Posterior vena cava (tissue), 2 donors: Measurements from ENCODE around the gene TRPM8. TPM values are rescaled to one million over a fixed set of nuclear protein-coding genes. Genes with fewer than 3 reads are reported as not detected.
"Not testable (repeated sequence)": the region's sequence is repeated elsewhere in the genome, so short reads cannot be mapped to it uniquely, and the experiment has no call there.

Experiments
- DNase-seq: peaks from one replicate; pipeline ENCODE4 v3.0.0-alpha.2; 2020; ENCODE audit warnings: low spot score
- intact Hi-C, 2 donors: fragments of 100-400 bp; cut with DNase I; formaldehyde crosslinking; loops; one replicate each; pipeline versions ENCODE4 v1.14.1 to v1.14.2; 2022 to 2023
- total RNA-seq, 2 donors: library from RNA; stranded (reverse); fragmentation: NEBNext Ultra II Directional; extraction: Animal tissue kit (Norgen Biotek cat#: 25700); gene quantifications; one replicate each; pipeline ENCODE4 v1.2.1, GENCODE V29; 2021
- donor health status: DM: yes; HTN: yes; CAD: no.
- donor health status: DM: yes; HTN: yes; CAD: no.

Gene TRPM8
- total RNA-seq, 2 donors from 2014 or later = not detected

DNA sequence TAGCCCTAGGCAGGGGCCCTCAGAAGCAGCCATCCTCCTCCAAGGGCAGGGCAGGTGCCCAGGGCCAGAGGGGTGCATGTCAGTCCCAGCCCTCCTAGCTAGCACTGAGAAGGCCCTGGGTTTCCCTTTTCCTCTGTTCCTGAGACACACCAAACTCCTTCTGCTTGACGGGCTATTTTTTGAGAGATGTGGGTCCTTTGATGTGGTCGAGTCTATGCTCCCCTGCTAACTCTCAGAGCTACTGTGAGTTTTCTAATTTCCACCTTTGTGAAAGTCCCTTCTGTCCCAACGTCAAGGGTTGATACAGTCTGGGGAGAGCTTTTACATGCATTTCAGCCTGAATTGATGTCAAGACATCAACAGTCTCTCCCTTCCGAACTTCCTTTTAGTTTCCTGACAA is 51.4 kb downstream of the TRPM8 start:
- DNase-seq = no peak
- intact Hi-C loops = no loop called here

- intact Hi-C loops, DNase-seq: not testable (repeated sequence)
These were observed 55.3 kb downstream of the TRPM8 start for GRCh38 chr2:233972460-233972859.

- no peak for DNase-seq
- intact Hi-C loops = no loop called here
These were observed 55.9 kb downstream of the TRPM8 start for GRCh38 chr2:233972941-233973575.

- intact Hi-C loops = no loop called here
These were observed 56.6 kb downstream of the TRPM8 start for GRCh38 chr2:233973786-233974185.

DNA sequence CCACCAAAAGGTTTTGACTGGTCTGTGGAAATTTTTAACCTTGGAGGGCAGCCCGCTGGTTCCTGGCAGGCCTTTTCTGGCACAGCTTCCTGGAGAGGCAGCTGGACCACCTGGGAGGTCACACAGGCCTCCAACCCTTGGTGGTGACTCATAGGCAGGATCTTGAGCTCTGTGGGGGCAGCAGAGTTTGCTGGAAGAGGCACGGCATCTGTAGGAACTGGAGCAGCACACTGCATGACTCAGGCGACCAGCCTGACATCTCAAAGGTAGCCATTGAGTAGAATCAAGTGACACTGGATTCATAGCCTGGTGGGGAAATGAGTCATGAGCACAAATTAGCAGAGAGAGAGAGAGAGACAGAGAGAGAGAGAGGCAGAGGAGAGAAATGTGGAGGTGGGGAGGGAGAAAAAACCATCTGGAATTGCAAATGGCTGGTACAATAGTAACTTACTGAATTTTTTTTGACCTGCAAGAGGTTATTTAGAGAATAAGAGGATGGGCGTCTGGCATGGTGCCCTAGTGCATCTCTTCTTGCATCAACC is 57.4 kb downstream of the TRPM8 start:
- intact Hi-C loops = no loop called here
- DNase-seq = no peak

More at GRCh38 chr2:233973786-233974185, 56.6 kb downstream of the TRPM8 start:
- DNase-seq = no peak

DNA sequence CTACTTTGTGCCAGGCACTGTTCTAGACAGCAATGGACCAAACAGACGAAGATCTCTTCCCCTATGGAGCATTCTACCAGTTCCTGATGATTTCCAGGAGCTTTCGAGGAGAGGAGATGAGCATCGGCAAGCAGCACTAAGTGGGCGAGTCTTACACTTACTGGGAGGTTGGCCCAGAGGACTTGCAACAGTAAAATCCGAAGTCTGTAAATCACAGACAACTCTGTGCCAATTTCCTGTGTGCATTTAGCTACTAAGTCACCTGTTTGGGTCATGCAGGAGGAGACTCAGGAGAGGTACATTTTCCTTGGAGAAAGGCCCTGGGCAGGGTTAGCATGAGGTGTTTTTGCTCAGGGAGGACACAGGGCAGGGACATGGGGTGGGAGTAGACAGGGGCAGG is 58.9 kb downstream of the TRPM8 start:
- intact Hi-C loops = no loop called here
- no peak for DNase-seq

DNA sequence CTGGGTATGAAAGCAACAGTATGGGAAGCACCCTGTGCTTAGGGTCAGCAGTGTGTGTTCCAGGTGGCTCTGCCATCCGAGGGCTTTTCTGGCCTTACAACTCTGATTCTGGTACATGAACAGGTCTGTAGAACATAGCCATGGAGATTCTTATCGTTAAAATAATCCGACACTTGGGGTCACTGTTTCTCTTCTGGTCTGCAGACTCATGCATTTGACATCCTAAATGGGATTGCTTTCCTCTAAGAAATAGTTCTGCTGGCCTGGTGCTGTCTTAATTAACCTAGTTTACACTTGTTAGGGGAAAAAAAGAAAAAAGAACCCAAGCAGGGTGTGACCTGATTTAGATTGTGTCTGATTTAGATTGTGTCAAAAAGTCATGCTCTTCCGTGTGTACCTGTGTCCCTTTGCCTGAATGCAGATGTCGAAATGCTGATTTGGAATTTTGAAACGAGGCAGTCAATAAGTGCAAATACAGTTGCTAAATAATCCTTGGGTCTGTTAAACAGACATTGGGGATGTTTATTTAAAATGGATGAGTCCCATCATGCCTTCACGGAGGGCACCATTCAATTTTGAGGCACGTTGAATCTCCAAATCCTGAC is 59.6 kb downstream of the TRPM8 start:
- intact Hi-C loops = no loop called here
- no peak for DNase-seq

DNA sequence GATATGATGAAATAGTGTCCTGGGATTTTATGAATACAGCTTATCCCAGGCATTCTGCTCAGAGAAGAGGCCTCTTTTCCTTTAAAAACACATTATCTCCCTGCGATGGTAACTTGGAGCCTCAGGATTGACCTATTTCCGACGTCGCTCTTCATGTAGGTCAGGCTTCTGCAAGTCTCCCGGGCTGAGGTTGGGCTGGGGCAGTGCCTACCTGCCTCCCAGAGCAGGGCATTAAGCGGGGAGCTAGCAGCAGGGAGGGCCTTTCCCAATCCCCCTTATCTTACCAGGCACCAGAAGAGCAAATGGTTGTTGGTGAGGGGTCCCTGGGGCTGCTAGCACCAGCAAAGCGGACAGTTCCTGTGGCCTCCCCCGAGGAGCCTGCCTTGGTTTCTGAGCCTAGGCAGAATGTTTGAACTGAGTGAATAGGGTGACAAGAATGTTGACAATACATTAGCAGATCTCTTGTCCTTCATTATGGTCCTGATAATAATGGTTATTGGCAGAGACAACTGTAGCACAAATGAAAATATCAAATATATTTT is 60.2 kb downstream of the TRPM8 start:
- no peak for DNase-seq
- intact Hi-C loops = no loop called here

DNA sequence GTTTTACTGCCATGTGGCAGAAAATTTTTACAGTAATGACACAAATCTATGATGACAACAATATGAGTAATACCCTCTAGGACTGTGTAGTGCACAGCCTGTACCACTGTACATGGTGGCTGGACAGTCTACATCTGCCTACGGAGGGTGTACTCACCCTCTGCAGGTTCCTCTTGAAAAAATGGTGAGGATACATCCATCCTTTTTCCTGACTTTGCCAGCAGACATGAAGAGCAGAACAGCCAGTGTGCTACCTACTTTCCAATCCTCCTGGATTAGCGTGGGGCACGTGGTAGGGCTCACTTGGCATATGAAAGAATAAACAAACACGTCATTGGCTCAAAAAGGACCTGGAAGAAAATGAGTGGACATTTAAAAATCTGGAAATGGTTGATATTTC is 62.6 kb downstream of the TRPM8 start:
- DNase-seq = no peak
- intact Hi-C loops = no loop called here

- DNase-seq = no peak
- intact Hi-C loops = no loop called here
These were observed 63.9 kb downstream of the TRPM8 start for GRCh38 chr2:233980955-233981561.

GRCh38 chr2:233981574-233982420 is 64.6 kb downstream of the TRPM8 start:
- intact Hi-C loops = no loop called here
- DNase-seq = no peak

DNA sequence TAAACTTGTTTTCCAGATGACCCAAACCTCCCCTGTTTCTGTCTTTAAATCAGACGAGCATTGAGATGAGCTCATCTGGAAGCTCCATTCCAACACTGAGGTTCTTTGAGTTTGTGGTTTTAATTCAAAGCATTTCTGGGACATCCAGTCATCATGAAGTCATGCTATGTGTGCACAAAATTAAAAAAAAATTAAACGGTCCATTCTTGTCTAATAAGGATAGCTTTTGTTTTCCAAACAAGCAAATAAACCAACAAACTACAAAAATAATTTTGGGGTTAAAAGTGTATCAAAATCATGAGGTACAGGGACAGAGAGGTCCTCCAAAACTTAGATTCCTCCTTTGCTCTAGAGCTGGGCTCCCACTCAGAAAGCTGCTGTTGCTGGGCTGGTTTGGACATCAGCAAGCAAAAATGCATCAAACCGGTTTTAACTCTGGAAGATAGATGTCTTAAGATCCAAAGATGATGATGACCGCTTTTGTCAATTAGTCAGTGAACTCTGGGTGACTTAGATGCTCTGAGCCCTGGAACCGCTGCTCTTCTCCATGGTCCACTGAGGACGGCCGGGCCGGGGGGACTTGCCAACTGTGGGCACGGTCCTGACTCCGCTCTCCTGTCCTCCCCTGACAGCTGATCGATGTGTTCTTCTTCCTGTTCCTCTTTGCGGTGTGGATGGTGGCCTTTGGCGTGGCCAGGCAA is 65.4 kb downstream of the TRPM8 start:
- intact Hi-C loops = no loop called here
- DNase-seq = no peak

GRCh38 chr2:233983445-233983844 is 66.3 kb downstream of the TRPM8 start:
- DNase-seq = no peak
- intact Hi-C loops = no loop called here

GRCh38 chr2:233988581-233988980 is 71.4 kb downstream of the TRPM8 start:
- intact Hi-C loops = no loop called here
- no peak for DNase-seq

GRCh38 chr2:233989221-233989858 is 72.2 kb downstream of the TRPM8 start:
- intact Hi-C loops = no loop called here
- no peak for DNase-seq

DNA sequence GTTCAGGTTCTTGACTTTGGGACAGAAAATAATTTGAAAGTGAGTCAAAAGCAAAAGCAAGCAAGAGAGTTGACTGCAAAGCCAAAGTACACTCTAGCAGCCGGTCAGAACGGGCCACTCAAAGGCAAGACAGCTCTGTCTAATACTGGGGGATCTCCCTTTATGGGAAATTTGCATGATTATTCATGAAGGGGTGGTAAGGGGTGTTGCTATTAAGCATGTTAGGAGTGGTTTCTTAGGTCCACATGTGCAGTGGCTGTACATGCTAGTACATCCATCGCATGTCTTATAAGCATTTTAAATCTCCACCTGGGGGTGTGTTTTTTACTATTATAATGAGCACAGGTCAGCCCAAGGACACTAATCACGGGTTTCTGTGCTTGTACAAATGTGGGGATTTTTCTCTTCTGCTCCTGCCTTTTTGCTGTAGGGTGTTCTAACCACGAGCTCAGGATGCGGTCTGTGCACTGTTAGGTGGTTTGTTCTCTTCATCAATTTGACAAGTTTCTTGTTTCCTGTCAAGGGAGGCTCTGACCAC is 73.2 kb downstream of the TRPM8 start:
- no peak for DNase-seq
- intact Hi-C loops = no loop called here

DNA sequence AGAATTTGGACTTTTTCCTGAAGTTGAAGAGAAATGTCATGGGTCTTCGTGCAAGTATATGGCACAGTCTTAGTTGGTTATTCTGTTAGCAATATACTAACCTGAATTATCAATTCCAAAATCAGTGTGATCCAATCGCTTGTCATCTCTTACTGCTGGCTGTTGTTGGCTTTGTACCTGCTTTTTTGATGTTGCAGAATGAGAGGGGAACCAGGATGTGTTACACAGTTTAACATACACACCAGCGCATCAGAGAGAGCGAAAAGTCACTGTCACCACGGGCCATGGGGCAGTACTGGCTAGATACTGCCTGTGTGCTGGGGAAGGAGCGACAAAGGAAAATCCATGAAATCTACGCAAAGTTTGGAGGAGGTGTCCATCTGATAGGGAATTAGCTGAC is 74.0 kb downstream of the TRPM8 start:
- DNase-seq = no peak
- intact Hi-C loops = no loop called here

DNA sequence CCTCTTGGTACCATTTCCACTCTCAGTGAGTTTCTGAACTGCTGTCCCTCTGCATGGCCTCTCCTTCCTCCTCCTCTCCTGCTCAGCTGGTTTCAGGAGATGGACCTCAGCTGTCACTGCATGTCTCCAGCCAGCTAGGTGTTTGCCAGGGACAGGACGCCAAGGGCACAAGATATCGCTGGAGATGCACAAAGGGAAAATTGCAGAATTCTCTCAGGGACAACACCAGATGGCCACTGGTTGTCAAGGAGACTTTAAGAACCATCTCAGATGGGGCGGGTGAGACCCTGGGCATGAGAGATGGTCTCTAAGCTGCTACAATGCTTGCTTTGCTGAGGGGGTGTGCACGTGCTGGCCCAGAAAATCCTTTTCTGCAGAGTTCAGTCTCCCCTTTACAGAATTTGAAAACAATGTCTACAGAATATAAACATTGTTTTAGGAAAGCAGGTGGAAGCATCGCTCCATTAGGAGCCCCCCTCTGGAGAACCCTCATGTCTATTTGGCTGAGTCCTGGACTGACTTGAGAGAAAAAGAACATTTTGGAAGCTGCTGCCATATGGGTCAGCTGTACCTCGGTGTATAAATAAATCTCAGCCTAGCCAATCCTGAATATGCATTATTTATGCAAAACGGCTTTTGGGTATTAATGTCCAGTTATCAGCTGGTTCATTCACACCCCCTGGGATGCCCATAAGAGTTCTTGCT is 75.5 kb downstream of the TRPM8 start:
- intact Hi-C loops = no loop called here
- no peak for DNase-seq
